ENCODE data around the gene INSL3.

DNA sequence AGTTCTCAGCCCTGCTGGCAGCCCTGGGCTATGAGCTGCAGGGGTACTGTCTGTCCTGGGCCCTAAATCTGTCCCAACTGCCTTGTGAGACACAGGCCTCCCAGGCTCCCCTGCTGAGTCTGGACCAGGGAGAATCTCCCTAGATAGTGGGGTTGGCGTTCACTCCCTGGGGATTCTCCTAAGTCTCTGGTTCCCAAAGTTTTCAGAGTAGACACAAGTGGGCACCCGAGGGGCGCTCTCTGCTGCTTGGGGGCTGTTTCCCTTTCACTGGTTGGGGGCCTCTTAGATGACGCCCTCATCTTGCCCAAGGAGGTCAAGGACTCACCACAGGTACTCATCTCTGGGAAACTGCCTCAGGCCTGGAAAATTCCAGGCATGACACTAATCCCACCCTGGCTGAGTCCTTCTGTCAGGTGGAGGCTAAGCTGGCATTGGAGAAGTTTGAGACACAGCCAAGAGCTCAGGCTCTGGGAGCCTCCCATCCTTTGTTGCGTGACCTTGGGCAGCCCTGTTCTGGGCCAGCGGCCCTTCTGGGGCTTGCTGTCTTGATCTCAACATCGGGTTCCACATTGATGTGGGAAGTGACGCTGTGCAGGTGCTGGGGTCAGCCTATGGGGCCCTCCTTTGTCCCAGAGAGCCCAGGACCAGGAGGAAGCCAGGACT lies 42.3 kb upstream of the INSL3 start:
- TF ChIP-seq, protein P1, sequence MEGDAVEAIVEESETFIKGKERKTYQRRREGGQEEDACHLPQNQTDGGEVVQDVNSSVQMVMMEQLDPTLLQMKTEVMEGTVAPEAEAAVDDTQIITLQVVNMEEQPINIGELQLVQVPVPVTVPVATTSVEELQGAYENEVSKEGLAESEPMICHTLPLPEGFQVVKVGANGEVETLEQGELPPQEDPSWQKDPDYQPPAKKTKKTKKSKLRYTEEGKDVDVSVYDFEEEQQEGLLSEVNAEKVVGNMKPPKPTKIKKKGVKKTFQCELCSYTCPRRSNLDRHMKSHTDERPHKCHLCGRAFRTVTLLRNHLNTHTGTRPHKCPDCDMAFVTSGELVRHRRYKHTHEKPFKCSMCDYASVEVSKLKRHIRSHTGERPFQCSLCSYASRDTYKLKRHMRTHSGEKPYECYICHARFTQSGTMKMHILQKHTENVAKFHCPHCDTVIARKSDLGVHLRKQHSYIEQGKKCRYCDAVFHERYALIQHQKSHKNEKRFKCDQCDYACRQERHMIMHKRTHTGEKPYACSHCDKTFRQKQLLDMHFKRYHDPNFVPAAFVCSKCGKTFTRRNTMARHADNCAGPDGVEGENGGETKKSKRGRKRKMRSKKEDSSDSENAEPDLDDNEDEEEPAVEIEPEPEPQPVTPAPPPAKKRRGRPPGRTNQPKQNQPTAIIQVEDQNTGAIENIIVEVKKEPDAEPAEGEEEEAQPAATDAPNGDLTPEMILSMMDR (IDR thresholded peaks at IDR 0.05): no peak
- TF ChIP-seq POLR2A (IDR thresholded peaks at IDR 0.05; ENCODE audit: low read depth): no peak
